Stimulated activated CD4-positive, alpha-beta T cell treated with anti-CD3 and anti-CD28 coated beads, Interleukin-15, amount 100 ng/mL, for 1 hour (primary cell): ENCODE data around the gene GPR31.
"Not testable (repeated sequence)": the region's sequence is repeated elsewhere in the genome, so short reads cannot be mapped to it uniquely, and the experiment has no call there.

ENCODE experiments used
- DNase-seq, 2 donors: peaks; one replicate each; pipeline ENCODE4 v3.0.0-alpha.2; 2020; ENCODE audit warnings: low read depth in 1 of 2, low spot score in 1 of 2

GPR31 gene, protein sequence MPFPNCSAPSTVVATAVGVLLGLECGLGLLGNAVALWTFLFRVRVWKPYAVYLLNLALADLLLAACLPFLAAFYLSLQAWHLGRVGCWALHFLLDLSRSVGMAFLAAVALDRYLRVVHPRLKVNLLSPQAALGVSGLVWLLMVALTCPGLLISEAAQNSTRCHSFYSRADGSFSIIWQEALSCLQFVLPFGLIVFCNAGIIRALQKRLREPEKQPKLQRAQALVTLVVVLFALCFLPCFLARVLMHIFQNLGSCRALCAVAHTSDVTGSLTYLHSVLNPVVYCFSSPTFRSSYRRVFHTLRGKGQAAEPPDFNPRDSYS

DNA sequence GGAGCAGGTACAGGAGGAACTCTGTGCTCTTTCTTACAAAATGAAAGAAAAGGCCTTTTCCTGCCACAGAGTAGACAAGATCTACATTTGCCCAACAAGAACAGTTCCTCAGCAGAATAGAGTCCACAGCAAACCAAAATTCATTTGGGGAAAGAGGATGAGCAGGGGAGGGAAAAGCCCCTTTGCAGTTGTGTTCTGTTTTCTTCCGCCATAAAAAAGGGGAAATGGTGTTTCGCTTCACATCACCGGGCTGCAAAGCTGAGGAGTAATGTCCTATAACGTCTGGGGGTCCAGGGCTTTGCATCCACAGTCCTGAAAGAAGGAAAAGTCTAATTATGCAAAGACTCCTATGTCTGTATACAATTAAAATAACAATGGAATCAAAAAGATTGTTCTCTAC, at the start of gene GPR31:
TSS of gene GPR31 (minus strand) at position 118 of the 400 bp plus-strand sequence. CDS start 149 bp downstream, outside the sequence.
- DNase-seq, result no peak

DNA sequence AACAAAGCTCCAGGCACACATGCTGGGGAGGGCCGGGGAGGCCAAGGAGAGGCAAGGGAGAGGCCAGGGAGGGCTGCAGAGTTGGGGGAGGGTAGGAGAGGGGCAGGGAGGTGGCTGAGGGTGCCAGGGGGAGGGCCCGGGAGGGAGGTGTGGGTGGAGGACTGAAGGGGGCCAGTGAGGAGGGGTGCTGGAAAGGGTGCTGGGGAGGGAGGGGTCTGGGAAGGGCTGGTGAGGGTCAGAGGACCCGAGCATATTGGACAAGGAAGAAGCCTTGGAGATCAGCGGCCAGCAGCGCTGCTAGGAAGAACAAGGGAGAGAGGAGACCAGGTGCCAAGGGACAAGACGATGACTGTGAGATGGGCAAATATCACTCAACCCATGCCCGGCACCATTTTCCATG, 49.7 kb upstream of the GPR31 start:
- no peak for DNase-seq

DNA sequence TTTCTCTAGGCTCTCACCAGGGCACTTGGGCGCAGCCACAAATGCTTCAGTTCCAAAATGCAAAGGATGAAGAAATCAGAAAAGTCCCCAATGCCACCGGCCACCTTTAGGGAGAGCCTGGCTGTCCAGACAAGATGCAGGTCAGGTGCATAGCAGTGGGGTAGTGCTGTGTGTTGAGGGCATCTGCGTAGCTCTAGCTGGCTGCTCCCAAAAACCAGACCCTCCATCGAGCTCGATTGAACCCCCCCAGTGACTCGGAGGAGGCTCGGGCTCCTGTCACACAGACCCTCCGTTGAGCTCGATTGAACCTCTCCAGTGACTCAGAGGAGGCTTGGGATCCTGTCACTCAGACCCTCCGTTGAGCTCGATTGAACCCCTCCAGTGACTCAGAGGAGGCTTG, 47.5 kb upstream of the GPR31 start:
- DNase-seq, result not testable (repeated sequence)

DNA sequence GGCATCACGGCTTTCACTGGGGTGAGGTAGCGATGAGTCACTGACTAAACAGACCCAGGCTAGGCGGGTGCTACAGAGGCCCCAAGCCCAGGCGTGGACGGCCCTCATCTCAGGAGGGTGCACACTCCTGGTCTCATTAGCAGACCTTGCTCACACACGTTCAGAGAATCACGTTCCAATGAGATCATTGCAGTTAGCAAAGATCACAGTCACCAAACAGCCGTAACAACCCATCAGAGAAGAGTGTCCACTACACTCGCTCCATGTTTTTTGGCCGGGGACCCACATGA, 46.2 kb upstream of the GPR31 start:
- DNase-seq, result not testable (repeated sequence)

DNA sequence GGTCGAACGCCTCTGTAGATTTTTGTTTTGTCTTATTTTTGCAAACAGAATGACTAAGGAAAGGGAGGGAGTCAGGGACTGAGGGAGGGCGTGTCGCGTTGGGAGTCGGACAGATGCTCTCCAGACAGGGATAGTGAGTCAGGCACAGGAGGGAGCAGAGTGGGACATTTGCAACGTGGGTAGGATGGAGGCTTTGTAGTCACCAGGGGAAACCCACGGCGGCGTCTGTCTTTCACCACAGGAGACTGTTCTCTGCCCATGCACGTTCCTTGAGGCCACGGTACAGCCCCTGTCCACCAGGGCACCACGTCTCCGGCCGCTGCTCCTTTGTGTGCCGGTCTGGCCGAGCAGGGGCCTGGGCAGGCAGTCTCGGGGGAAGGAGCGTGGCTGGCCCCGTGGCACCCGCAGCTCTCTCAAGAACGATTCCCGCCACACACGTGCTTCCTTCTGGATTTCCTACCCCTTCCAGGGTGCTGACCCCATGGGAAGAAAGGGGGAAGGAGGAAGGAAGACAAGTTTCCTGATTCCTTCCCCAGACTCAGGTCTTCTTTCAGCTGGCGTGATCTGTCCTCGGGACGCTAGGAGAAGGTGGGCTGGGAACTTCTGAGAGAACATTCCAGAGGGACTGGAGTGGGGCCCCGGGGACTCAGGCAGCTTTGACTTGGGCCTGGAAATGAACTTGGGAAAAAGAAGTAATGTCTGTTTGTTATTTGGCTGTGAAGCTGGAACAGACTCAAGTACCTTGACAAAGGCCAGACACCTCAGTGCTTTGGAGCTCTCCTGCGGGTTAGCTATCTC, 45.7 kb upstream of the GPR31 start:
- not testable (repeated sequence) for DNase-seq

DNA sequence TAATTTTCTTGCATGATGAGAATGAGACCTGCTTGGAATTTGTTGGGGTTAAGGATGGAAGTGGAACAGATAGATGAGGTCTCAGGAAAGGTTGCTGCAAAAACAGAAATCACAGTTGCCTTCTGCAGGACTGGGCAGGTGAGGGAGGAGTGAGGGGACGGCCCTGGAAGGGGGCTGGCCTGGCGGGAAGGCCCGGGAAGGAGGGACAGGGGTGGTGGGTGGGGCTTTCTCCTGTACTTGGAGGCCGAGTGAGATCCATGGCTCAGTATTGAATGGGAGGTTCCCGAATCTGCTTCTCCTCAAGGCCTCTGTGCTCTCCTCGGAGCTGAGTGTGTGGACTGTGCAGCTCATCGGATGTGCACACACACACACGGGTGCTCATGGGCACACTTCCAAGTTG, 44.8 kb upstream of the GPR31 start:
- DNase-seq, result not testable (repeated sequence)

DNA sequence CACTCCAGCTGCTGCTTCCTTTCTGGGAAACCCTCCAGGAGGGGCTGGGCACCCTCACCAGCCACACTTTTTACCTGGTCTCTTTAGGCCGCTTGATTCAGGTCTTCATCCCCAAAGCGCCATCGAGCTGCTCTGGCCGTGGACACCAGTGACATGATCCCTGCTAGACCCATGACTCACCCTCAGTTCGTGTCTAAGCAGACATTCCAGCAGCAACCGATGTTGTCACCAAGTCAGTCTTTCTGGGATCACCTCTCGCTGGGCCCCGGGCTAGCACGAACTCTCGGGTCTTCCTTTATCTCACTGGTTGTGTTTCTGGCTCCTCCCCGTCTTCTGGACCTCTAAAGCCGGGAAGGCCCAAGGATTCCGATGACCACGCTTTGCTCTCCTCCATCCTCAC, 43.0 kb upstream of the GPR31 start:
- no peak for DNase-seq

DNA sequence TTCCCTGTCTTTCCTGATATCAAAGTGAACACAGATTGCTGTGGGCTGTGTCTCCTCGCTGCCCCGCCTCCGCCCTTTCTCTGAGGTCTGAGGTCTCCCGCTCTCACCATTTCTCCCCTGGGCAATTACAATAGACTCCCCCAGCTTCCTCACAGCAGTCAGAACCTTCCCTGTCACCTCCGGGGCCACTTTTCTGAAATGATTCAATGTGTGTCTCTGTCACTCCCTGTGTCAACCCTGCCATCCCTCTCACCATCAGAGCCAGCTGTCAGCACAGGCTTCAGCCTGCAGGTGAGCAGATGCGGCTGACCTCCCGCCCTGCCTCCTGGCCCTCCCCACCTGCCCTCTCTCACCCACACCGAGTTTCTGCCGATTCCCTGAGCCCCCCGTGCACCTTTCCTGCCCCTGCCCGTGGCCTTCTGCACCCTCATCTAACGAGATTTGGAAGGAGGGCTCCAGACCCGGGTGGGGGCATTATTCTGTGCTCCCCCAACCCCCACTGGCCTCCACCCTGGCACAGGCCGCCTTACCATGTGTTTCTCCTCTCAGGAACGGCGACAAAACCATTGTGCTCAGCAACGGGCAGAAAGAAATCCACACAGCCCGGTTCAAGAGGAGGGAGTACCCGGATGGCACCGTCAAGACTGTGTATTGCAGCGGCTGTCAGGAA, 38.3 kb upstream of the GPR31 start:
- DNase-seq, result not testable (repeated sequence)

DNA sequence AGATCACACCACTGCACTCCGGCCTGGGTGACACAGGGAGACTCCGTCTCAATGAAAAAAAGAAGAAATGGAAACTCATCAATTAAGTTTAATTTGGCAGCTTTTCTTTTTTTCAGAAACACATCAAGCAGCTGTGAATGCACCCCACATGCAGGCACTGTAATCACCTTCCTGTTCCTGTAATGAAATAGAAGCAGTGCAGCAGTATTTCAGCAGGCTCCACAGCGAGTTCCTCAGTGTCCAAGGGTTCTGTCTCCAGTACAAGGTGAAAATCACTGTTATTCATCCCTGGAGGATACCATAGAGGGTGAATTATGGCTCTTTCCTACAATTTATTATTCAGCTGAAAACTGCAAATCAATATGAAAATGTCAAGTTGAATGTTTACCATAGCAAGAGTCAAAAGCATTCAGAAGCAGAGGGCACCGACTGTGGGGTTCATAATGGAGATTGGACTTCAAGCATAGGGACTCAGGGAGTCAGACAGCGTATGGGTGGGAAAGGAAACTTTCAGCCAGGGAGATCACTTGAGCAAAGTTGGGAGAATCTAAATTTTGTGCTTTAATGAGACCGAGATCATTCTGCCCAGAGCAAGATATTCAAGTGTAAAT, 35.8 kb upstream of the GPR31 start:
- not testable (repeated sequence) for DNase-seq

DNA sequence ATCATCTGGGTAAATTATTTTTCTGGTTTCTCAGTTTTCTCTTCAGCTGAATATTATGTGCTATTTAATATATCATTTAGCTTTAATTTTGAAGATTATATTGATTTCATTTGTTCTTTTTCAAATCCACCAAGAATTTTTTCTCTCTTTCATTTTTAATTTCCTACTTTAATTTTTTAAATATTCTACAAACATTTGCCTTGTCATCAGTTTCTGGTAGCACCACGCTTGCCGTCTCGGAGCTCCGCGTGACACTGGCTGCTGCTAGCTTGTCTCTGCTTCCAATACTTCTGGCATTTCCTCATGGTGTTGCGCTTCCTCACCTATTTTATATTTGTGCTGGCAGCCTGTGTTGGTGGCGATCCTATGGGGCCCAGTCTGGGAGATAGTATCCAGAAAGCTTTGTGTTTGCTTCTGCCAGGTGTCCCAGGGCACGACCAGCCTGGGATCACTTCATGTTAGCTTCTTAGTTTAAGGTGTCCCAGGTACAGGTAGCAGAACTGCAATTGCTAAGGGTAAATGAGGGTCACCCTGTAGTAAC, 33.3 kb upstream of the GPR31 start:
- DNase-seq, result not testable (repeated sequence)

DNA sequence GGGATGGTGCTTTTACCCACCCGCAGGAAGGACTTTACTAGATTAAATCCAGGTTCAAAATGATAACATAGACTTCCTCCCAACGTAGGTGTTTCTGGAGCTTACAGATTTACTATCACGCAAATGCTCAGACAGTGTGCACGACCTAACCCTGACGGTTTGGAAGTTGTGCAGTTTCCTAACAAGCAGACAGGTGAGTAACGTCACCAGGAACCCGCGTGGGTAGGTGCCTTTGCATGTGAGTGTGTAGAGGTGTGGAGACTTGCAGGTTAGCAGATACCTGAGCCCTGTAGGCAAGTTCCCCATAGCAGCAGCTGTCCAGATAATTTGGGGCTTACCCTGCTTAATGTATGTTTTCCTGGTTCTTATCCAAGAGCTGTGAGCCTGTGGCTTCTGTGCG, 29.5 kb upstream of the GPR31 start:
- DNase-seq, result not testable (repeated sequence)

DNA sequence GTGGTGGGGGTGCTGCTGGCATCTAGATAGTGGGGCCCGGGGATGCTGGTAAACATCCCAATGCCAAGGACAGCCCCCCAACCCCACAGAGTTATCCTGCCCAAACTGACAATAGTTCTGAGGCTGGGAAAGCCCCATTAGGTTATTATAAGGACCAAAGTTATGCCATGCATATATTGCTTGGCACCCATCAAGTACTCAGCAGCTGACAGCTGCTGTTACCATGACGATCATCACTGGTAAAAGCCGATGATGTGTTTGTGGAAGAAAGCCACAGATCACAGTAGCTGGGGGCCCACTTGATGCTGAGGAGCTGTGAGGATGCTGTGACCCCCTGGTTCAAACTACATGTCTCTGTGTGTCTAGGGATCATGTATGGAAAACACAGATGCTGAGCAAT, 27.3 kb upstream of the GPR31 start:
- DNase-seq, result not testable (repeated sequence)

DNA sequence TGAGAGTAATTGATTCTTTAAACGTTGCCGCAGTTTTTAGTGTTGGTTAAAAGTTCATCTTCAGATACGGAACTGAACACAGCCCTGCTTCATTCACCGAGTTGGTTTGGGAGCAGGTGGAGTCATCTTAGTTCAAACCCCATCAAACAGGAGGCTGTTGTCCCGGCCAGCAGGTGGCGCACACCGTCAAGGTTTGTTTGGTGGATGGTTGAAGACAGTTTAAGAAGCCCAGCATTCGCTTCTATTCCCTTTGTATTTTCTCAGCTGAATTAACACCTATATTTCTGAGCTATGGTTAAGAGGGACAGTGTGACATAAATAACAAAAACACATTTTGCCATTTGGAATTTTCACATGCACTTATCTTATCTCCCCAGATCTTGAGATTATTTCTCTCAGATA, 25.1 kb upstream of the GPR31 start:
- not testable (repeated sequence) for DNase-seq

DNA sequence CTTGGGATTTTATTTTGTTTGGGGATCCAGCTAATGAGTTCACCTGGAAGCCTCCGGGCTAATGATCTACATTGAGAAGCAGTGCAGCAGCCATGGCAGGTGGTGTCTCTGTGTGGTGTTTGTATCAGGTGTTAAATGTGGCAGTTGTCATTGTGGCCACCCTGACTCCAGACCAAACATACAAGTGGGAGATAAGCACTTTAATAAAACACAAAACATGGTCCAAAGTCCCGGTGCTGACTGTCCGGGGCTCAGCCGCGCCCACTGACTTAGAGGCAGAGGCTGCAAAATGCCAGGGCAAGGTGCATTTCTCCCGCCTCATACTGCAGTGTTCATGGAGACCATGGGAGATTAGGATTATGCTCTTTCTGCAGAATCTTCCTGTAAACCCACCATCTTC, 23.6 kb upstream of the GPR31 start:
- DNase-seq, result not testable (repeated sequence)

DNA sequence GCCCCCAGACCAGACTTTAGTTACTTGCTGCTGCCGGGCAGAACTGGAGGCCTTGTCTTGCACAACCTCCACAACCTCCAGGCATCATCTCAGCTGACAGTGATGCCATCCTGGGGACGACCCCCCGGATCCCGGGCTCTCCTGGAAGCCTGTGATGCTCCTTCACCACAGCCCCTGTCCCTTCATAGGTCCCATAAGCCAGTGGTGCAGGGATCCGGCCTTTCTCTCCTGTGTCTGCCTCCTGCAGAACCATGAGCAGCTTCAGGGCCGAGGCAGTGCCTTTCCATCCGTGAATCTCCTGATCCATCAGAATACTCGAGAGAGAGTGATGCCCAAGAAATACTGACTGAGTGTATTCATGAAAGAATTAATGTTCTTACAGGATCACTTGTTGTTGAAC, 22.3 kb upstream of the GPR31 start:
- not testable (repeated sequence) for DNase-seq

DNA sequence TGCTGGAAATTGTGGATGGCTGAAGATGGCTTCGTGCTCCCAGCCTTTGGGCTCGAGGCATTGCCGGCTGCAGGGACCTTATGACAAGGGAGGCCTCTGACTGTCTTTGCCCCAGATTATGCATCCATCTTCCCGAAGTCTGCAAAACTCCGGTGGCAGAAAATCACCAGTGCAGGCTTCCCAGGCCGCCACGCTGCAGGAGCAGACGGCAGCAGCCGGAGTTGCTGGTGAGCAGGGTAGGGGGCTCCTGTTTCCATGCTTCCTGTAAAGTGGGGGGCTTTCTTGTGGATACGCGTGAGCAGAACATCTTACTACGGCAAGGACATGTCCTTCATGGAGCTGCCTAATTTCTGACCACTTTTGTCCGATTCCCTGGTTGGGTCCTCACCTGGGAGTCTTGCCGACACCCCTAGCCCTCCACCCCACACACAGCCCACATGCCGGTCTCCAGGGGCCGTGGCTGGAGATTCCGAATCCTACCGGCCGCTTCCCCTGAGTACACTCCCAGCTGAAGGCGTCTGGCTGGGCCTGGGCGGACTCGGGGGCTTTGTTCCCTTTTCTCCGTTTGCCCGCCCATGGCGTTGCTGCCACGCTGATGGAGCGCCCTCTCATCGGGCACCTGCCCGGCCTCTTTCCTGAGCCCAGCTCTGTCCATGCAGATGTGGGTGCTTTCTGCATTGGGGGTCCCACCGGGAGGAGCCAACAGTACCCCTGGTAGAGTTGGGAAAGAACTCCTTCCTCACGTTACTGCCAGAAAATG, 21.3 kb upstream of the GPR31 start:
- not testable (repeated sequence) for DNase-seq

DNA sequence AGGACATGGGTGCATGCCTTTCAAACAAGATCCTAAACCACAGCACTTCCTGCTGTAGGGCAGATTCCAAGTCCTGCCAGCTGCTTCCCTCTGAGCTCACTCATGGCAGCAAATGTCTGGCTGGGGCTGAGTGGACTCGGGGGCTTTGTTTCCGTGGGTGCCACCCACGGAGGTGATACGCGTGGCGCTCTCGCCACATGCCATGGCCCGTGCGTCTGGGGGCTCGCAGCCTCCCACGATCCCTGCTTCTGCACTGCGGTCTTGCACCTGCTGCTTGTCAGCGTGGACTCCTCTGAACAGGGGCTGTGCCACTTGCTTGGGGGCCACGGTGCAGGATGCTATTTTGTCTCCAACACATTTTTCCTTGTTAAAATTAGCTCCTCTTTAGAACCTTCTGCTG, 19.5 kb upstream of the GPR31 start:
- not testable (repeated sequence) for DNase-seq

DNA sequence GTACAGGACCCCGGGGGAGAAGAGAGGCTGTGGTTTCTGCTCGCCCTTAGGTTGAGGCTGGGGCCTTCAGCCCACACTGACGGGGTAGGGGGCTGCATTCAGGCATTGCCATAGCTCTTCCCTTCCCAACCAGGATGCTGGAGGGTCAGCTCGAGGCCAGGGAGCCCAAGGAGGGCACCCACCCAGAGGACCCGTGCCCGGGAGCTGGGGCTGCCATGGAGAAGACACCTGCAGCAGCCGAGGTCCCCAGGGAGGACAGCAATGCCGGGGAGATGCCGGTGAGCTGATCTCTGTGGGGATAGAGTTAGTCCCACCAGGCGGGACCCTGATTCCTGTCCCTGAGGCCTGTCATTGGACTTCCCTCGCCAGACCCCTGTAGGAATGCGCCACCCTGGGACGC, 14.2 kb upstream of the GPR31 start:
- not testable (repeated sequence) for DNase-seq

DNA sequence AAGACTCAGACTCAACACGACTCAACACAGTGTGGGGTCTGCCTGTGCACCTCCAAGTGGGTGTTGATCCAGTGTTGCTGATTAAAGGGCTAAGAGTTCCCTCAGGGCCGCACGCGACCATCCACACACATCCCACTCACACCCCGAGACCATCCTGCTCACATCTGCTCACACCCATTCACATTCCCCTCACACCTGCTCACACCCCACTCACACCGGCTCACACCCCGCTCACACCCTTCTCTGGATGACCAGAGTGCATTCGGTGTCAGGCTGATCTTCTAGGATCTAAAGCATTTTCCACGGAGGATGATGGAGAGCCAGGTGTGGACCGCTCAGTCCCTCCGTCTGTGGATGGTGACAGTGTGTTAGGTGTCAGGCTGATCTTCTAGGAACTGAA, 13.5 kb upstream of the GPR31 start:
- DNase-seq, result not testable (repeated sequence)

DNA sequence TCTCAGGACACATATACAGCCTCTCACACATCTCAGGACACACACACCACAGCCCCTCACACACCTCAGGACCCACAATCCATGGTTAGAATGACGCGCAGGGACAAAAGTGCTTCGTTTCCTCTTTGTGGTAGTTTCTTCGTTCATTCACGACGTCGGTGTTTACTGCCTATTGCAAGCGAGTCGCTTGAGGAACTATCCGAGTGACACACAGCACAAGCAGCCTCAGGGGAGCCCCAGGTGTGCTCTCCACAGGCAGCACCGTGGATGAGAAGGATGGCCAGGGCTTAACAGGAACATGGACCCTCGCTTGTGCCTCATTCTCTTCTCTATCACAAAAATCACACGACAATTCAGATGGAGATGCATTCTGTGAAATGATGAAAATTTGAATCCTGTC, 12.1 kb upstream of the GPR31 start:
- not testable (repeated sequence) for DNase-seq

DNA sequence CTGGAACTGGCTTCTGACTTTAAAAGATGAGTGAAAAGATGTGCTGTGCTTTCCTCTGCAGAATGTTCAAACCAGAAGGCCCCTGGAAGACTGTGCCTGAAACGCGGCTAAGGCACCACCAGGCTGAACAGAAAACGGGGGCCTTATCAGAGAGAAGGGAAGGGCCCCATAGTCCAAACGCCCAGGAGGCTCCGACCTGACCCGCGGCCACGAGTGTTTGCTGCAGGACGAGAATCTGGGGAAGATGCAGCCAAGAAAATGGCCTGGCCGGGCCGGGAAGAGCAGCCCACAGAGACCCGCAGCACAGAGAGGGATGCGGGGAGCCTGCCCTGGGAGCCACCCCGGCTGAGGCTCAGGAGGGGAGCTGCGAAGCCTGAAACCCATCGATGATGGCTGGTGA, 10.5 kb upstream of the GPR31 start:
- DNase-seq, result not testable (repeated sequence)
